HG03108 (cell line): ENCODE measurements around the gene STARD3.

Experiments
- ATAC-seq: cut with Tn5 transposase; IDR thresholded peaks from one replicate; pipeline ENCODE4 v1.9.1; 2021; ENCODE audit warnings: moderate library complexity; ENCODE audit not compliant: unreplicated experiment

STARD3 gene

DNA sequence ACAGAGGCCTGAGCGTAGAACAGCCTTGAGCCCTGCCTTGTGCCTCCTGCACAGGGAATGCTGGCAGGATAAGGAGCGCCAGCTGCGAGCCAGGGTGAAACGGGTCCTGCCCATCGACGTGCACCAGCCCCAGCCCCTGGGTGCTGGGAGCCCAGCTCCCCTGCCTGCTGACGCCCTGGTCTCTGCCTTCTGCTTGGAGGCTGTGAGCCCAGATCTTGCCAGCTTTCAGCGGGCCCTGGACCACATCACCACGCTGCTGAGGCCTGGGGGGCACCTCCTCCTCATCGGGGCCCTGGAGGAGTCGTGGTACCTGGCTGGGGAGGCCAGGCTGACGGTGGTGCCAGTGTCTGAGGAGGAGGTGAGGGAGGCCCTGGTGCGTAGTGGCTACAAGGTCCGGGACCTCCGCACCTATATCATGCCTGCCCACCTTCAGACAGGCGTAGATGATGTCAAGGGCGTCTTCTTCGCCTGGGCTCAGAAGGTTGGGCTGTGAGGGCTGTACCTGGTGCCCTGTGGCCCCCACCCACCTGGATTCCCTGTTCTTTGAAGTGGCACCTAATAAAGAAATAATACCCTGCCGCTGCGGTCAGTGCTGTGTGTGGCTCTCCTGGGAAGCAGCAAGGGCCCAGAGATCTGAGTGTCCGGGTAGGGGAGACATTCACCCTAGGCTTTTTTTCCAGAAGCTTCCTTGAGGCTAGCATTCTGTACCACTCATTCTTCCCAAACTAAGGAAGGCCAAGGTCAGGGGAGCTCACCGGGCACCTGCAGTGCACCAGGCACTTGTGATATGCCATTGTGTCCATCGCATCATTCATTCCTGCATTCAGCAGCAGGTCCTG, 33.2 kb downstream of the STARD3 start:
- no peak for ATAC-seq

DNA sequence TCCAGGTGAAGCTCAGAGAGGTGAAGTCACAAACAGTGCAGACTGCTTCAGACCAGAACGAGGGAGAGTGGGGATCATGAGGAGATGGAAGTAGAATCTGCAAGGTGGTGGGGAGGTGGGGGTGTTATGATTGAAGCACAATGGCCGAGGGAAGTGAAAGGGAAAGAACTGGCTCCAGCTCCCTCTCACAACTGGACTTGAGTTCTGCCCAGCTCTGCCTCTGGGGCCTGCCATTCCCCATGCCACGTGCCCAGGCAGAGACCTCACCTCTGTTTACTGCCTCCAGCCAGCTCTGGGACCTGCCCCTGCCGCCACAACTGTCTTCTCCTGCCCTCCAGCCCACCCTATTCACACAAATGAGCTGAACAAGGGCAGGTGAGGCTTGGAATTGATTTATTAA, 33.8 kb downstream of the STARD3 start:
- ATAC-seq, result no peak

DNA sequence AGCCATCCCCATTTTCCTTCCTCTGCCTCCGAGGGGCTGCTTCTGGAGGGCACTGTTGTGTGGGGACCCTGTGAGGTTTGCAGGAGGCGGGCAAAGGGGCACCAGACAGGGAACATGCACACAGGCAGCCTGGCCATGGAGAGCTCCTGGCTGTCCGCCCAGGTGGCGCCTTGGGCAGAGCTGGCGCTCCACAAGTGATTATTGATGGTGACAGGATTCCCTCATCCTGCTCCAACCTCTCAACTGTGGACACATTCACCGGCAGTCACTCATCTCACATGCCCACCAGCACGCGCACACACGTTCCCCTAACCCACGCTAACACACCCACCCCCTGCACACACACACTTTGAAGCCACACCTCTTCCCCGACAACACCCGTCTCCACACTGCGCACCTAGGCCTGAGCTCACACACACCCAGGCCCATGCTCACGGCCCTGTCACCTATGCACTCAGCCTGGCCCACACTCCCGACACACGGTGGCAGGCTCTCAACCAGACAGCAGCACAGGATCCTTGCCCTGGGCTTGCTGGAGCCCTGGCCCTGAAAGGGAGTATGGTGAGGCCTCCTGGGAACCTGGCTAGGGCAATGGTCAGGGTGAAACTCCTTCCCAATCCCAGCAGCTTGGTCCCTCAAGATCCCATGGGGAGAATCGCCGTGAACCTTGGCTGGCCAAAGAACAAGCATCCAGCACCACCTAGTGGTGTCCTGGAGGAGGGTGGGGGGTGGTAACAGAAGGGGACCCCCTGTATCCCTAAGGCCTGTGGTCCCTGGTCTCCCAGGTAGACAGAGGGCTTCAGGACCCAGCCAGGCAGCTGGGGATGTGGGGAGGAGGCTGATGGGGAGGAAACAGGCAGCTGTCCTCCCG, 34.9 kb downstream of the STARD3 start:
- no peak for ATAC-seq

DNA sequence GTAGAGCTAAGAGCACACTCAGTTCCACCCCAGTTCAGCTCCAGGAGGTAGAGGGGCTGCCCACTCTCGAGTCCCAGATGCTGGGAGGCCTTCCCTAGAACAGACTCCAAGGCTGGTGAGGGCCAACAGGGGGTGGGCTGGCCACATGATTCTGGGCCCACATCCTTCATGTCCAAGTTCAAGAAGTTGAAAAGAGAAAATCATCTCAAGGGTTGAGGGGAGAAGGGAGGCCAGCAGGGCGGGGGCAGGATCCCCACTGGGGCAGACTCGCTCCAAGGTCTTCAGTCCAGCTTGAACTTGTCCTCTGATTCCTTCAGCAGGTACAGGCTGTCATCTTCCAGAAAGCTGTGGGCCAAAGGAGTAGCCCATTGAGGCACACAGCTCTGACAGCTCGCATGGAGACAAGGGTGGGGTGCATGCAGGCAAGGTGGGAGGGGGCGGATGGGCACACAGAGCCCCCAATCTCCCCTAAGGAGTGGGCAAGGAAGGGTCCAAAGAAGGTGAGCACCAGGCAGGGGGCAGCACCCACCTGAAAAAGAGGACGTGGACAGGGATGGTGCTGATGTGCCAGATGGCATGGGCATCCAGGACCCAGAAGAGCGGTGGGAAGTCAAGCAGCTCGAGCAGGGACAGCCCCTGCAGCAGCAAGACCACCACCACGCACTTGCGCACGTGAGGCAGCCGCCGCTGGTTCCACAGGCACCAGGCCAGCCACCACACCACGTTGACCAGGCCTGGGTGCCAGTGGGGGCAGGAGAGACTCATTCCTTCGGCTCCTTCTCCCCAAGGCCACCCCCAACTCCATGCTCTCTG, 35.8 kb downstream of the STARD3 start:
- ATAC-seq, result no peak

DNA sequence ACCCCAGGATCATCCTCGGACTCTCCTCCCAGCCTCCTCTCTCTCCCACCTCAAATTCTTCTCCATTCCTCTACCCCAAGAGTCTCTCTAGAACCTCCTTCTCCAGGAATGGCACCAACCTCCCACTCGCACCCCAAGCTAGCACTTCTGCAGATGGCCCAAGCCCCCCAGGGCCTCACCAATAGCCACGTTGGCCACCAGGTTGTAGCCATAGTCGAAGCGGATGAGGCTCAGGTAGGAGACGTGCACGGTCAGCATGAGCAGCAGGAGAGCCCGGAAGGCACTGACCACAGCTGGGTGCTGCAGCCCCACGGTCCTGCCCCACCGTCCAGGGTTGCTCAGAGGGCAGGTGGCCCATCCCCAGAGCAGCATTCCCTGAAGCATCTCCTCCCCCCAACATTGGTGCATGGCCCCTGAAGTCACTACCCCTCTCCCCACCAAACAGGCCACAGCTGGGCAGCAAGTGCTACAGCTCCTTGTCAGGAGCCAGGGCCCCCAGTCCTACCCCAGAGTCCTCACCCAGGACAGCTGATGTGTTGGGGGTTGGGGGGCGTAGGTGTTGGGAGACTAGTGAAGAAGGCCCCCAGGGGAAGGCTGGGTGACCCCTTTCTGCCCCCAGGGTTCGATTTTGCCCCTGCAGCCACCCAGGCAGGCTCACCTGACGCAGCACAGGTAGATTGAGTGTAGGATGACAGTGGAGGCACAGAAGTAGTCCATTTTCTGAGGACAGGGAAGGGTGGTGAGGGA, 36.6 kb downstream of the STARD3 start:
- ATAC-seq, result no peak

DNA sequence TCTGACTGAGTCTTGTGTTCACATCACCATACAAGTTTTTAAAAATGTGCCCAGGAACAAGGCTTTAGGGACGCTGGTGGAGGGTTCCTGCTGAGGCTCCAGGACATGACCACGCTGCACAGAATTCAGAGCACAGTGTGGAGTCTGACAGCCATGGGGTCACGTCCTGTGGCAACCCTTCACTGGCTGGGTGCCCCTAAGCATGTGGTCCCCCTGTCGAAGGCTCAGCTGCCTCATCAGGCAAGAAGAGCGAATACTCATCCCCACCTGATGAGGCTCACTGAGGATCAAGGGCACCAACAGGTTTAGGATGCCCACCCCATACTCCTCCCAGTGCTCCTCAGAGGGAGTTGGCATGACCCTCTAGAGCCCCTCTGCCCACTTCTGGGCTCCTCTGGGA, 37.2 kb downstream of the STARD3 start:
- ATAC-seq, result no peak

DNA sequence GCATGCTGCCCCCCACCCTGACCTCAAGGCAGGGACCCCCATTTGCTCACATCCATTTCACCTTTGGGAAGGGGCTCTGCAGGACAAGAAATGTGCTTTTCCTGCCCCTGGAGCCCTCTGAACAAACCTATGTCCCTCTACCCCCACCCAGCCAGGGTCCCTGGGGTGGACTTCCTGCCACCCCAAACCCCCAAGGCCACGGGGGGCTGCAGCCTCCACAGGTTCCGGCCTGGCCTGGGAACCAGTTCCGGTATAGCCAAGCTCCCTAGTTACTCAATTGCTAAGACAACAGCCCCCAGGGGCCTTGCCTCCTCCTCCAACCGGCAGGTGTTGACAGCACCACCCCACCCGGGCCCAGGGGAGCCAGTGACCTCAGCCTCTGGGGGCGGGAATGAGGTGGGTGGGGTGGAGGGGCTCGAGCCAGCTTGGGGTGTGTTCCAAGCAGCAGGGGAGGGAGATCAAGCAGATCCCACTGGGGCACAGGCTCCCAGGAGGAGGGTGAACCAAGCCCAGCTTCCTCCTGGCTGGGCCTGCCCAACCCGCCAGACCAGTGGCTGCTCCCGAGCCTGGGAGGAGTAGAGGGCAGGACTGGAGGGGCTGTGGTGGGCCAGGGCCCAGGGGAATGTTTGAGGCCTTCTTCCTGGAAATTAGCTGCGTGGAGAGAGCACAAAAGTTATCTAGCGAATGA, 37.9 kb downstream of the STARD3 start:
- ATAC-seq, result no peak

DNA sequence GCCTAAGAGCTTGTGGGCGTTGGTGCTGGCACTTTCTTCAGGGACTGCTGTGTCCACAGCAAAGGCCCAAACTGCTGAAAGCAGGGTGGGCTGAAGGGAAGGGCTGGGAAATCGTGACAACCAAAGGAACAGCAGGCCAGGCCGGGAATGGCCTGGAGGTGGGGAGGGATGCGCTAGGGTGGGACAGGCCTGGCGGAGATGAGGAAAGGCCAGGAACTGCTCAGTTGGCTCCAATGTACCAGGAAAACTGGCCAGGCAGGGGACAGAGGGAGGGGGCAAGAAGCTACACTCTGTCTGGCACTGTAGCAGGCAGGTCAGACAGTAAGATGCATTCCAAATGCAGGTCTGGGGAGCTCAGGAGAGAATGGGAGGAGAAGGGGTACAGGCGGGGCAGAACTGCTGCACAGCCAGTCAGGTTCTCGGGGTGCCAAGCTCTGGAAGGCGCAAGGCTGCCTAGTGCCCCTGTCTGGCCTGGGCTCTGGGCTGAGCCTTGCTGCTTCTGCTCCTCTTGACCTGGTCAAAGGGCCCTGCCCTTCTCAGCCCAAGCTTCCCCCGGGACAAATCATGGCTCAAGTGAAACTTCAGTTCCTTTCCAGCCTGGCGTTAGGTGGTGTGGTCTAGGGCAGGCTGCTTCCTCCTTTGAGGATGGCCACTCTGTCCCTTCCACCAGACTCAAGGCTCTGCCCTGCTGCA, 38.6 kb downstream of the STARD3 start:
- ATAC-seq, result no peak

DNA sequence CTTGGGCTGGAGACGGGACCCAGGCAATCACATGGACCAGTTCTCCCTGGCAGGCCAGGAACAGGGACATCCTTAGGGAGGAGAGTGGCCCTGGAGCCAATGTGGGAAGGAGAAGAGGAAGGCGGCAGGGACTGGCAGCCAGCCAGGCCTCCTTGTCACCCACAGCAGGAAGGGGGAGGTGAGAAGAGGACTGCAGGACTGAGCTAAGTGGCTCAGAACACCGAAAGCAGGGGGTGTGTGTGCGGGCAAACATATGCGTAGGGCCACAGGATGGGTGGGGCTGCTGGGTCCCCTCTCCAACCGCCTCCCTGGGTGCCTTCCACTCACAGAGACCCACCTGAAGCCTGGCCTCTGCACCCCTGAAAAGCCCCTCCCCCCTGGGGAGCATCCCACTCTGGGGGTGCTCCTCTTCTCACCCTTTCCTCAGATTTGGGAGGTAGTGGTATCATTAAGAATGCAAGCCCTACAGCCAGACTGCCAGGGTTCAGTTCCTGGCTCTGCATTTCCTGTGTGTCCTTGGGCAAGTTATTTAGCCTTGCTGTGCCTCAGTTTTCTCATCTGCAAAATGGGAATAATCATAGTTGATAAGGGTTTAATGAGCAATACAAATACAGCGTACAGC, 39.4 kb downstream of the STARD3 start:
- no peak for ATAC-seq

DNA sequence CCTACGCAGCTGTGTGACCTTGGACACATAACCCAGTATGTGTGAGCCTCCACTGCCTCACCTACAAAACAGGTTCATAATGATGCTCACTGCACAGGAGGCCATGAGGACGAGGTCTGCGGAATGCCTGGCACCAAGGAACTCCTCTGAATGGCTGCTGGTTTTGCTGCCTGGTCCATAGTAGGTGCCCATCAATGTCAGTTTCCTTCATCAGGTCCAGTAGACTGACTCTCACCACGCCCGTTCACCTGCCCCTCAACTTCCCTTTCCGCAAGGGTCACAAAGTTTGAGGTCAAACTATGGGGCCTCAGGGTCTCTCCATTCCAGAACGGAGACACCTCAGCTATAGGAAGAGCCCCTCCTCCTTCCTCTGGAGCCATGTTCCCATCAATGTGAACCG, 40.1 kb downstream of the STARD3 start:
- no peak for ATAC-seq

DNA sequence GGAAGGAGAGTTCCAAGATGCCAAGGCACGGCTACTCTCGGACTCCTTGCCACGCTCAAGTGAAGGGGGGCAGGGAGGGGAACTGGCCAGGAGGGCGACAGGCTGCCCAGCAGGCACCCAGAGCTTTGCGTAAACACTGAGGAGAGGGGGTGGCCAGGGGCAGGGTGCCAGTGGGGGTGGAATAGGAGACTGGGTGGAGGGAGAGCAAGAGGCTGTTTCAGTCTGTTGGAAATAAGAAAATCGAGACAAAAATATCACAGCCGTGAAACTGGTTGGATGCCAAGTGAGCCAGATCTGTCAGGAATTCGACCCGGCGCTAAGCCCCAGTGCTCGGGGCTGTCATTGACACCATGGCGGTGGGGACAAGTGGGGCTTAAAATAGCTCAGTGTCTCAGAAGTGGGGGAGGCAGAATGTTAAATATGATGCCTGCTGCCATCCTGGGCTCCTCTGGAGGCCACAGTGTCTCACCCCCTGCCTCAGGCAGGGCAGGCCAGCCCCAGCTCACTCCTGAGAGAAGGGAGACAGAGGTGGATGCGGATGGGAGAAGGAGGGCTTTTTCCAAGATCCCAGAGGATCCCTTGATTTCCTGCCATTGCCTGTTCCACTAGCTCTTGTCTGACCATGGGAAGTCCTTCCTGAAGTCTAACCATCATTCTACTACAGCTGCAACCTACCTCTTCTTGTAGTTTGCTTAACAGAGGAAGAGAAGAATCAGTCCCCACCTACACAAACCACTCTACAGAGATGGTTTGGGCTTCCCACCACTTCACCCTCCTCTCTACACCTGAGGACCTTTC, 40.8 kb downstream of the STARD3 start:
- ATAC-seq, result no peak

DNA sequence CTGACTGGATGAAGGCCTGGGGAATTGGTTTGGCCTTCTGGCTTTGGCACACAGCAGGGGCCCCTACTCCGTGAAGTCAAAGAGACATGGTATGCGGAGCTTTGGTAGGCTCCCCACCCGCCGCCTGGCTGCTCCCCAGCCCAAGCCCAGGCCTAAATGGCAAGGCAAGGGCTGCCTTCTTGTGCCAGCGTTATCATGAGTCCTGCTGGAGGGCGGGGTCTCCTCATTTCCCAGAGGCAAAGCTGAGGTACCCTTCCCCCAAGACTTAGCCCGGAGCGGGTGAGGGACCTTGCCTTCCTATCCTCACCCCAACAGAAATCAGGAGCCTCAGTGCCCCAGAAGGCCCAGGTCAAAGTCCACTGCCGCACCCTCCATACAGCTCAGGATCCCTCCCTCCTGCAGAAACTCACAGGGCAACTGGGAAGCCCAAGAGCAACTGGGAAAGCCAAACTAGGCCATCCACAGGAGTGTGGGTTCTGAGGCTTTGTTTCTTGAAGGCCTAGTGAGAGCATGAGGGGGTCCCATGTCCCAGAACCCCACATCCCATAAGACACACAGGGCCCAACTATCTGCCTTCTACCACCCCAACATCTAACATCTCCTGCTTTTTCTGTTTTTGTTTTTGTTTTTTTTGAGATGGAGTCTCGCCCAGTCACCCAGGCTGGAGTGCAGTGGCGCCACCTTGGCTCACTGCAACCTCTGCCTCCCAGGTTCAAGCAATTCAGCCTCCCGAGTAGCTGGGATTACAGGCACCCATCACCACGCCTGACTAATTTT, 41.6 kb downstream of the STARD3 start:
- no peak for ATAC-seq

DNA sequence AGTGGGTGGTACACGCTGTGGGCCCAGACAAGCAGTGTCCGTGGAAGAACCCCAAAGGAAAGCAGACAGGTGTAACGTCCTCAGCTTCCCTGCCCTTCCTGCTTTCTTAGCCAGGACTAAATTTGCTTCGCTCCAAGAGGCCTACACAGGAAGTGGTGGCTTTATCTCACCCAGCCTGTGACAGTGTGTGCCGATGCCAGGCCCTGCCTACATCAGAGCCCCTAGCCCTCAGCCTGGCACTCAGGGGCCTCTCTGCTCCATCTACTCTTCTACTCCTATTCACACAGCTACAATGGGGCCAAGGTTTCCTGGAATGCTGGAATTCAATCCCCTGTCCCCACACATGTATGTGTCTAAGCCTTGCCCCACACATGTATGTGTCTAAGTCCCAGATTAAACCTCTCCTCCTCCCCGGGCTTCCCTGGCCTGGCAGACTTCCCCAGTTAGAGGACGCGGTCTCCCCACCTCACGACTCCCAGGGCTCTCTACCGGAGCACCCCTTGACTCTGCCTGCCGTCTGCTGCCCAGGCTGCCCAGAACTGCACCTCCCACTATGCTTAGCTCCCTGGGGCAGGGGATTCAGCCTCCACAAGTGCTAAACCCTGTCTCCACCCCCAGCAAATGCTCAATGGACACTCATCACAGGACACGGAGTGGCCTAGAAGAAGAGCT, 42.7 kb downstream of the STARD3 start:
- no peak for ATAC-seq

DNA sequence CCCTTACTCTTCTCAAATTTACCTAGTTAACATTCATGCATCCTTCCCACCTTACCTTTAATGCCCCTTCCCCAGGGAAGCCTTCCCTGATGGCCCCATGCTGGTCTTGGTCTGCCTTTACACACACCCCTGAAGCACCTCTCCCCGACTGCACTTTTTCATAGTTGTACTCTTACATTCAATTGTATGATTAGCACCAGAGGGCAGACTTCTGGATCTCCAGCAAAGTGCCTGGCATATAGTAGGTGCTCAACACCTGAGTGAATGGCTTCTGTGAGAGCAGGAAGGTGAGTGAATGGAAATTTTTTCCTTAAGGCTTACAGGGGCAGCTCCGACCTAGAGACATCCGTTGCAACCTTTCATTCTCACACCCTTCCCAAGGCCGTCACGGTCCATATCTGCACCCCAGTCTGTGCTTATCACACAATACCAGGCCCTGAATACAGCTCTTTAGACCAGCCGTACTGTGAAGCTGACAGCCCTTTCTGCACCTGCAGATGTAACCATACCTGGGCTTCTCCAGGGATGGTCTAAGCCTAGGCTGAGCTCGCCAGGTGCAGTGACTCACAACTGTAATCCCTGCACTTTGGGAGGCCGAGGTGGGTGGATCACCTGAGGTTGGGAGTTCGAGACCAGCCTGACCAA, 46.5 kb downstream of the STARD3 start:
- no peak for ATAC-seq

DNA sequence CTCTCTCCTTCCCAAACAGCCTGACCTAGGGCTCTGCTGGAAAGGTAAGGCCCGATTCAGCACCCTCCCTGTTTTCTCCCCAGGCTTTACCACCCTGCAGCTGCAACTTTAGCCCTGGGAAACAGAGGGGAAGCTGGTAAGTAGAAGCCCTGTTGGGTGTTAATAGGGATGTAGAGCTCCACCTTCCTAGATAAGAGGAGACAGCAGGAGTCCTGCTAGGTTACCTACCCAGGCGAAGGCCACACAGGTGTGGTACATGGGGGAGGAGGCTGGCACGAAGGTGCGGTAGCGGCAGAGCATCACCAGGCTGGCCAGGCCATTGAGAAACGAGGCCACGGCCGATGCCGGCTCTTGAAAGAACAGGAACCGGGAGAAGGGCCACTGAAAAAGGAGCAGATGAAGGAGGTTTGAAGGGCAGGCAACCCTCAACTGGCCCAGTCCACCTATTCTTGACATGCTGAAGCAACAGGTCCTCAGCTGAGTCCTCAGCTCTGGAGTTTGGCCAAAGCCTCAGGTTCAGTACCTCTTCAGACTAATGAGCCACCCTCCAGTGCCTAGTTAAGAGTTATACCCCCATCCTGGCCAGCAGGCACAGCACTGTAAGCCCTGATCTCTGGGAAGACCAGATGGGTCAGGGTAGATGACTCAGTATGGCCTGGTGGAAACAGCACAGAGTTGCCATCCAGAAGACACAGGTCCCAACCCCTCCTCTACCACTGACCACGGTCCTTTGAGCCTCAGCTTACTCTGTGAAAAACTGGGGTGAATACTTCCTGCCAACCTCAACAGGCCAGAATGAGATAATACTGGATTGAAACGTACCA, 47.6 kb downstream of the STARD3 start:
- no peak for ATAC-seq
